HG03175 (cell line): ENCODE data around the gene ARHGAP4.

Experiments
- ATAC-seq: cut with Tn5 transposase; IDR thresholded peaks from one replicate; pipeline ENCODE4 v1.9.1; 2021; ENCODE audit warnings: mild to moderate bottlenecking, moderate library complexity; ENCODE audit not compliant: unreplicated experiment

Gene ARHGAP4

GRCh38 chrX:153870288-153870690 is 55.8 kb downstream of the ARHGAP4 start:
- ATAC-seq = no peak

- ATAC-seq = no peak
These were observed 56.4 kb downstream of the ARHGAP4 start for GRCh38 chrX:153869473-153870287.

- ATAC-seq = no peak
These were observed 57.2 kb downstream of the ARHGAP4 start for GRCh38 chrX:153868576-153869472.

- no peak for ATAC-seq
These were observed 58.4 kb downstream of the ARHGAP4 start for GRCh38 chrX:153867671-153868070.

GRCh38 chrX:153867139-153867538 is 58.9 kb downstream of the ARHGAP4 start:
- no peak for ATAC-seq

GRCh38 chrX:153866302-153867019 is 59.6 kb downstream of the ARHGAP4 start:
- ATAC-seq = no peak

- no peak for ATAC-seq
These were observed 60.4 kb downstream of the ARHGAP4 start for GRCh38 chrX:153865685-153866084.

GRCh38 chrX:153865321-153865580 is 60.8 kb downstream of the ARHGAP4 start:
- no peak for ATAC-seq

GRCh38 chrX:153864561-153865320 is 61.3 kb downstream of the ARHGAP4 start:
- no peak for ATAC-seq

- ATAC-seq = no peak
These were observed 62.0 kb downstream of the ARHGAP4 start for GRCh38 chrX:153864101-153864500.

- ATAC-seq = no peak
These were observed 62.6 kb downstream of the ARHGAP4 start for GRCh38 chrX:153863251-153863991.

GRCh38 chrX:153862369-153863250 is 63.5 kb downstream of the ARHGAP4 start:
- no peak for ATAC-seq

GRCh38 chrX:153861733-153862310 is 64.2 kb downstream of the ARHGAP4 start:
- no peak for ATAC-seq

- ATAC-seq = no peak
These were observed 64.9 kb downstream of the ARHGAP4 start for GRCh38 chrX:153861151-153861550.
